ENCODE data around the gene PLEKHA3. TPM values are rescaled to one million over a fixed set of nuclear protein-coding genes. Genes with fewer than 3 reads are reported as not detected.

PLEKHA3 gene
- total and polyA plus RNA-seq, 2 of the 4 experiments (the other 2 are of a cell fraction), result 3.9 to 5.5 TPM

- TF ChIP-seq MAZ (IDR thresholded peaks at IDR 0.05; ENCODE audit: borderline replicate concordance, low read depth, low read length), result no peak
These were observed 41.3 kb downstream of the PLEKHA3 start (continued) for GRCh38 chr2:178521304-178522150.

DNA sequence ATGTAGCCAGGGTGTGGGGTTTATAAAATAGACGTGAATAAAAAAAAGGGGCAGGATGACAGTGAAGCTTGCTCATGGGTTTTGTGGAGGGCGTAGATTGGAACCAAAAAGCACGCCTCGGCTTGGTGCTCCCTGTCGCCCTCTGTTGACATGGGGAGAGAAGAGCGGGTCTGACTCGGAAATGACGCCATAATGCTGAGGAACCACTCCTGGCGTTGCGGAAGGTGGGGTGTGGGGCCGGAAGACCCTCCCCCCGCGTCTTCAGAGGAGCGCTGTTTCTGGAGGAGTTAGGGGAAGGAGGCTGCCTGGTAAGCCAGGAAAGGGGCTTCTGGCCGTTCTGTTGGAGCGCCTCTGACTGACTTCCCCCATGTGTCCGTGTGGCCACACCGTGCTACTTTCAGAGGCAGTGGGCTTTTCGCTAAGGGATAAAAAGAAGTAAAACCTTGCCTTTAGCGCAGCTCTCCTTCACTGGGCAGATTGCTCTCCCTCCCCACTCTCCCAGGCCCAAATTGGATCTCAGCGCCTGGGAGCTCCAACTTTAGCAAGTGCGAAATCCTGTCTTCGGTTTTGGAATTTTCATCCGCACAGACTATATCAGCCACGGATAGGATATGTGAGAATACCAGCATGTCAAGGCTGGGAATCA is 42.8 kb downstream of the PLEKHA3 start:
- Histone ChIP-seq H3K36me3 (ENCODE audit: control insufficient read depth, insufficient read depth, low read length) (peaks cover 4% of the 10 kb centered on the region; the same call in 1 of the 2 replicates), H3K4me3 (ENCODE audit: insufficient read depth, low read depth, low read length) (peak overlapping the region; percentile 96), H3K27ac (ENCODE audit: insufficient read depth, low read length) (peak overlapping the region; percentile 85), H4K5ac (ENCODE audit: low read depth, low read length) (peak overlapping the region; percentile 98), H3K56ac (ENCODE audit: extremely low read depth, insufficient read depth, low read length) (peak overlapping the region; percentile 75; the same call in 1 of the 2 replicates), H3K4ac (ENCODE audit: low read depth, low read length) (peak overlapping the region; percentile 77), H3K4me1 (ENCODE audit: control insufficient read depth, insufficient read depth, low read length) (no peaks in the 10 kb centered on the region), H3K18ac (ENCODE audit: low read depth, low read length) (peak overlapping the region; percentile 70; the same call in 1 of the 2 replicates), H2AK9ac (replicated peaks; ENCODE audit: low read depth, low read length, poor library complexity) (peak overlapping the region; percentile 79), H3K9me3 (ENCODE audit: control insufficient read depth, insufficient read depth, low read length) (no peaks in the 10 kb centered on the region), H3K79me1 (ENCODE audit: low read depth in 1 of 2, low read length in 2 of 2) (peaks cover 10 to 24% of the 10 kb centered on the region in 2 experiments; a peak in 3 of 4 replicates), H2AK5ac (ENCODE audit: low read depth, low read length) (peak overlapping the region; percentile 63; the same call in 1 of the 2 replicates), H3K4me2 (ENCODE audit: low read depth, low read length) (peak overlapping the region; percentile 73), H2AFZ (replicated peaks; ENCODE audit: low read length, poor library complexity) (peak overlapping the region; percentile 91), H4K91ac (ENCODE audit: insufficient read depth, low read depth, low read length) (peak overlapping the region; percentile 53), H3K9me1 (ENCODE audit: insufficient read depth, low read length) (peaks cover 6% of the 10 kb centered on the region; the same call in 1 of the 2 replicates), H3K9ac (ENCODE audit: low read depth, low read length) (peak overlapping the region; percentile 98), H2BK15ac (ENCODE audit: low read depth, low read length) (no peak overlapping the region; the same call in 2 of the 3 replicates), H4K20me1 (ENCODE audit: insufficient read depth, low read length) (no peaks in the 10 kb centered on the region), H2BK5ac (ENCODE audit: low read depth, low read length, poor library complexity, severe bottlenecking) (peak overlapping the region; percentile 76), H3K14ac (replicated peaks; ENCODE audit: low read depth, low read length) (peak overlapping the region; percentile 77), H3K23ac (ENCODE audit: low read depth, low read length) (peak overlapping the region; percentile 90; the same call in 1 of the 2 replicates), H3K27me3 (ENCODE audit: control insufficient read depth, insufficient read depth, low read length) (no peaks in the 10 kb centered on the region), H2BK120ac (ENCODE audit: low read depth, low read length) (no peak overlapping the region), H4K8ac (ENCODE audit: low read depth in 2 of 2, low read length in 2 of 2) (peak overlapping the region; percentile 46 to 93; a peak in 3 of 4 replicates), H2BK20ac (ENCODE audit: low read depth, low read length) (no peak overlapping the region)
- ChIA-PET CTCF (interaction anchor here (0.6 to 1.3 kb wide), 3 partner anchors 8 to 121 kb away, joined by 3 to 4 read pairs (median 3); no protein-coding TSS in a partner anchor), POLR2A (ENCODE audit: unreplicated experiment) (interaction anchor here (0.9 kb wide), 1 partner anchor 72 kb away, joined by 3 read pairs; the partner anchor contains the start of genes PJVK and PRKRA)
- no TSS peak for BruUV-seq (replicated peaks)
- intact Hi-C loops (cut with micrococcal nuclease) (loop anchor here (5.0 kb wide), 1 partner anchor 411 kb away; the partner anchor contains the start of gene RBM45), in situ Hi-C loops (cut with MboI; ENCODE audit: low sequenced_read_pairs) (no loop called here), dilution Hi-C loops (cut with HindIII; ENCODE audit: low sequenced_read_pairs, unreplicated experiment) (no loop called here)
- ATAC-seq (ENCODE audit: low read depth), result peak; percentile 97
- DNase-seq, result peak; percentile 79
- WGBS, 2 experiments (ENCODE audit: extremely low coverage in 2 of 2, insufficient read length in 1 of 2), result 19% methylated on average over 4 of the region's 25 CpGs; no CpG with 5 or more reads in 1 of the 2 experiments
- no peak for TF ChIP-seq ELK1 (IDR thresholded peaks at IDR 0.05; ENCODE audit: borderline replicate concordance, low read depth, low read length)
- peak; percentile 89 for TF ChIP-seq CTCF (conservative IDR thresholded peaks at IDR 0.05; ENCODE audit: low read depth, low read length)
- peak; percentile 61 for TF ChIP-seq MAFK (IDR thresholded peaks at IDR 0.05; ENCODE audit: low read depth, low read length)
- peak; percentile 28 for TF ChIP-seq SMC3 (IDR thresholded peaks at IDR 0.05; ENCODE audit: low read depth, low read length)
- no peak for TF ChIP-seq USF2 (IDR thresholded peaks at IDR 0.05; ENCODE audit: low read depth, low read length)
- TF ChIP-seq FOS (IDR thresholded peaks at IDR 0.05; ENCODE audit: low read depth, low read length), result no peak
- TF ChIP-seq CEBPB (IDR thresholded peaks at IDR 0.05; ENCODE audit: low read depth, low read length), result peak; percentile 60
- TF ChIP-seq BHLHE40 (IDR thresholded peaks at IDR 0.05; ENCODE audit: low read depth, low read length), result no peak
